MM.1S (cell line): ENCODE results near the gene AKAP13.

Source experiments
- DNase-seq: peaks from one replicate; pipeline ENCODE4 v3.0.0-alpha.2; 2015
- H2AFZ ChIP-seq: fragments of 300-600 bp; sonication (generic); 2 replicates; pipeline ENCODE4 v1.6.0; 2016; ENCODE audit warnings: antibody characterized with exemption, low read length
- H3F3A ChIP-seq: fragments of 300-600 bp; sonication (generic); 2 replicates; pipeline ENCODE4 v1.6.1; 2016; ENCODE audit warnings: mild to moderate bottlenecking, antibody characterized with exemption, low read length, moderate library complexity, mixed read lengths; ENCODE audit not compliant: insufficient read depth
- H3K27ac ChIP-seq: fragments of 300-600 bp; sonication (generic); 2 replicates; pipeline ENCODE4 v1.5.1; 2016; ENCODE audit warnings: mild to moderate bottlenecking, low read length
- H3K27me3 ChIP-seq: fragments of 300-600 bp; sonication (generic); replicated peaks from 2 replicates; pipeline ENCODE4 v1.6.0; 2016; ENCODE audit warnings: low read length; ENCODE audit not compliant: insufficient read depth
- H3K36me3 ChIP-seq: fragments of 300-600 bp; sonication (generic); replicated peaks from 2 replicates; pipeline ENCODE4 v1.6.1; 2016; ENCODE audit warnings: mild to moderate bottlenecking, low read length, mixed read lengths; ENCODE audit not compliant: insufficient read depth
- H3K4me1 ChIP-seq: fragments of 300-600 bp; sonication (generic); 2 replicates; pipeline ENCODE4 v1.6.1; 2016; ENCODE audit warnings: low read length, mixed read lengths
- H3K4me2 ChIP-seq: fragments of 300-600 bp; sonication (generic); 2 replicates; pipeline ENCODE4 v1.6.0; 2016; ENCODE audit warnings: low read depth, low read length
- H3K4me3 ChIP-seq: fragments of 300-600 bp; sonication (generic); 2 replicates; pipeline ENCODE4 v1.5.1; 2016; ENCODE audit warnings: low read length, mixed read lengths
- H3K79me2 ChIP-seq: fragments of 300-600 bp; sonication (generic); 2 replicates; pipeline ENCODE4 v1.6.1; 2016; ENCODE audit warnings: mixed run types, low read length, mixed read lengths
- H3K9ac ChIP-seq: fragments of 300-600 bp; sonication (generic); 2 replicates; pipeline ENCODE4 v1.6.1; 2016; ENCODE audit warnings: low read length, mixed read lengths
- H3K9me2 ChIP-seq: fragments of 300-600 bp; sonication (generic); replicated peaks from 2 replicates; pipeline ENCODE4 v1.6.1; 2016; ENCODE audit warnings: mild to moderate bottlenecking, low read length, mixed read lengths; ENCODE audit not compliant: insufficient read depth
- H3K9me3 ChIP-seq: fragments of 300-600 bp; sonication (generic); replicated peaks from 2 replicates; pipeline ENCODE4 v1.6.1; 2016; ENCODE audit warnings: mild to moderate bottlenecking, low read length, mixed read lengths; ENCODE audit not compliant: insufficient read depth
- H4K20me1 ChIP-seq: fragments of 300-600 bp; sonication (generic); 2 replicates; pipeline ENCODE4 v1.6.1; 2016; ENCODE audit warnings: mild to moderate bottlenecking, low read length, moderate library complexity, mixed read lengths; ENCODE audit not compliant: insufficient read depth
- EZH2 ChIP-seq: fragments of 300-600 bp; sonication (generic); optimal IDR thresholded peaks from 2 replicates; pipeline ENCODE3; 2017; ENCODE audit warnings: low read depth, mild to moderate bottlenecking, antibody characterized with exemption, low read length, mixed read lengths
- EZH2phosphoT487 ChIP-seq: fragments of 300-600 bp; sonication (generic); IDR thresholded peaks from 2 replicates; pipeline ENCODE4 v1.6.1; 2018; ENCODE audit warnings: antibody characterized with exemption, low read length
- TF ChIP-seq, protein P1 (sequence below): fragments of 300-600 bp; sonication (generic); IDR thresholded peaks from 2 replicates; pipeline ENCODE4 v1.5.1; 2016; ENCODE audit warnings: antibody characterized with exemption, low read length, mixed read lengths

Gene AKAP13

DNA sequence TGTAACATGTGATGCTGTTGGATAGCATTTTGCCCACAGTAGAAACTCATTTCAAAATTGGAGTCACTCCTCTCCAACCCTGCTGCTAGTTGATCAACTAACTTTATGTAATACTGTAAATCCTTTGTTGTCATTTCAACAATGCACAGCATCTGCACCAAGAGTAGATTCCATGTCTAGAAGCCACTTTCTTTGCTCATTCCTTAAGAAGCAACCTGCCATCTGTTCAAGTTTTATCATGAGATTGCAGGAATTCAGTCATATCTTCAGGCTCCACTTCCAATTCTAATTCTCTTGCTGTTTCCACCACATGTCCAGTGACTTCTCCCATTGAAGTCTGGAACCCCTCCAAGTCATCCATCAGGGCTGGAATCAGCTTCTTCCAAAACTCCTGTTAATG is 42.9 kb downstream of the AKAP13 start:
- peaks cover 8% of the 10 kb centered on the region; the same call in 1 of the 2 replicates for H3K4me1 ChIP-seq
- H3K27ac ChIP-seq: no peak overlapping the region
- H3K9ac ChIP-seq: no peak overlapping the region
- peaks cover 67% of the 10 kb centered on the region for H3K79me2 ChIP-seq
- H3K4me2 ChIP-seq: no peak overlapping the region
- H3K27me3 ChIP-seq: no peaks in the 10 kb centered on the region
- H3K36me3 ChIP-seq: no peaks in the 10 kb centered on the region
- DNase-seq: no peak
- no peak overlapping the region for H2AFZ ChIP-seq
- no peaks in the 10 kb centered on the region for H3F3A ChIP-seq
- H3K9me3 ChIP-seq: no peaks in the 10 kb centered on the region
- no peak overlapping the region for H3K4me3 ChIP-seq
- H4K20me1 ChIP-seq: no peaks in the 10 kb centered on the region
- TF ChIP-seq, protein P1, sequence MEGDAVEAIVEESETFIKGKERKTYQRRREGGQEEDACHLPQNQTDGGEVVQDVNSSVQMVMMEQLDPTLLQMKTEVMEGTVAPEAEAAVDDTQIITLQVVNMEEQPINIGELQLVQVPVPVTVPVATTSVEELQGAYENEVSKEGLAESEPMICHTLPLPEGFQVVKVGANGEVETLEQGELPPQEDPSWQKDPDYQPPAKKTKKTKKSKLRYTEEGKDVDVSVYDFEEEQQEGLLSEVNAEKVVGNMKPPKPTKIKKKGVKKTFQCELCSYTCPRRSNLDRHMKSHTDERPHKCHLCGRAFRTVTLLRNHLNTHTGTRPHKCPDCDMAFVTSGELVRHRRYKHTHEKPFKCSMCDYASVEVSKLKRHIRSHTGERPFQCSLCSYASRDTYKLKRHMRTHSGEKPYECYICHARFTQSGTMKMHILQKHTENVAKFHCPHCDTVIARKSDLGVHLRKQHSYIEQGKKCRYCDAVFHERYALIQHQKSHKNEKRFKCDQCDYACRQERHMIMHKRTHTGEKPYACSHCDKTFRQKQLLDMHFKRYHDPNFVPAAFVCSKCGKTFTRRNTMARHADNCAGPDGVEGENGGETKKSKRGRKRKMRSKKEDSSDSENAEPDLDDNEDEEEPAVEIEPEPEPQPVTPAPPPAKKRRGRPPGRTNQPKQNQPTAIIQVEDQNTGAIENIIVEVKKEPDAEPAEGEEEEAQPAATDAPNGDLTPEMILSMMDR: no peak
- no peak for TF ChIP-seq EZH2
- H3K9me2 ChIP-seq: no peaks in the 10 kb centered on the region

DNA sequence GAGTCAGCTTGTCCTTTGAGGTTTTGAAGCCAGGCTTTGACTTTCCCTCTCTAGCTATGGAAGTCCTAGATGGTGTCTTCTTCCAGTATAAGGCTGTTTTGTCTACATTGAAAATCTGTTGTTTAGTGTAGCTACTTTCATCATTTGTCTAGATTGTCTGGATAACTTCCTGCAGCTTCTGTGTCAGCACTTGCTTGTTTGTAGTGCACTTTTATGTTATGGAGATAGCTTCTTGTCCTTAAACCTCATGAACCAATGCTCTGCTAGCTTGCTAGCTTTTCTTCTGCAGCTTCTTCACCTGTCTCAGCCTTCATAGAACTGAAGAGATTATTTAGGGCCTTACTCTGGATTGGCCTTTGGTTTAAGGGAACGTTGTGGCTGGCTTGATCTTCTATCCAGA is 43.8 kb downstream of the AKAP13 start:
- DNase-seq: no peak
- no peak overlapping the region for H3K4me3 ChIP-seq
- no peaks in the 10 kb centered on the region for H3K9me2 ChIP-seq
- H3K4me2 ChIP-seq: no peak overlapping the region
- no peak overlapping the region for H2AFZ ChIP-seq
- peaks cover 58% of the 10 kb centered on the region for H3K79me2 ChIP-seq
- no peaks in the 10 kb centered on the region for H3K9me3 ChIP-seq
- H3K27ac ChIP-seq: no peak overlapping the region
- H3K9ac ChIP-seq: no peak overlapping the region
- no peaks in the 10 kb centered on the region for H3F3A ChIP-seq
- no peaks in the 10 kb centered on the region for H3K27me3 ChIP-seq
- TF ChIP-seq EZH2phosphoT487 (no peak), EZH2 (no peak)
- TF ChIP-seq, protein P1: no peak
- no peaks in the 10 kb centered on the region for H4K20me1 ChIP-seq
- H3K36me3 ChIP-seq: no peaks in the 10 kb centered on the region
- peaks cover 8% of the 10 kb centered on the region; the same call in 1 of the 2 replicates for H3K4me1 ChIP-seq

DNA sequence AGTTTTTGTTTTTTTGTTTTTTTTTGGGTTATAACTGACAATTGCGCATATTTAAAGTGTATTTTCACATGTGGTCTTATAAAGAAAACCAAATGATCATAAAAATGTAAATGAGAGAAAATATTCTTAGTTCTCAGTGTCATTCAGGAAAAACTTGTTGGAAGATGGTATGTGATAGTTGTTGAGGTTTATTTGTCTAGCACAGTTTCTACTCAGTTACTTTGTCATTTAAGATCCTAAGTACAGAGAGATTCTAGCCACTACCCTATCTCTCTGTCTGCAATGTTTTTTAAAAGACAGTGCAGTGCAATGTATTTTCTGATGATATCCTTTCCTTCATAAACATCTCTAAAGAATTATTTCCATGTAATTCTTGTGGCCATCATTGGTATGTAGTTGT is 46.1 kb downstream of the AKAP13 start:
- H4K20me1 ChIP-seq: no peaks in the 10 kb centered on the region
- TF ChIP-seq EZH2phosphoT487 (no peak), EZH2 (no peak)
- TF ChIP-seq, protein P1: no peak
- H3K9me2 ChIP-seq: no peaks in the 10 kb centered on the region
- H3K36me3 ChIP-seq: no peaks in the 10 kb centered on the region
- H3K27me3 ChIP-seq: no peaks in the 10 kb centered on the region
- H3K4me3 ChIP-seq: no peak overlapping the region
- no peaks in the 10 kb centered on the region for H3F3A ChIP-seq
- no peak overlapping the region for H2AFZ ChIP-seq
- no peak for DNase-seq
- peaks cover 56% of the 10 kb centered on the region for H3K79me2 ChIP-seq
- H3K27ac ChIP-seq: no peak overlapping the region
- H3K9ac ChIP-seq: no peak overlapping the region
- H3K4me1 ChIP-seq: no peaks in the 10 kb centered on the region
- H3K9me3 ChIP-seq: no peaks in the 10 kb centered on the region
- no peak overlapping the region for H3K4me2 ChIP-seq
